ENCODE measurements around the gene WDFY4.

The WDFY4 gene

GRCh38 chr10:48691812-48692528, 7.3 kb downstream of the WDFY4 start:
- DNase-seq (no peak), ATAC-seq (no peak)

DNA sequence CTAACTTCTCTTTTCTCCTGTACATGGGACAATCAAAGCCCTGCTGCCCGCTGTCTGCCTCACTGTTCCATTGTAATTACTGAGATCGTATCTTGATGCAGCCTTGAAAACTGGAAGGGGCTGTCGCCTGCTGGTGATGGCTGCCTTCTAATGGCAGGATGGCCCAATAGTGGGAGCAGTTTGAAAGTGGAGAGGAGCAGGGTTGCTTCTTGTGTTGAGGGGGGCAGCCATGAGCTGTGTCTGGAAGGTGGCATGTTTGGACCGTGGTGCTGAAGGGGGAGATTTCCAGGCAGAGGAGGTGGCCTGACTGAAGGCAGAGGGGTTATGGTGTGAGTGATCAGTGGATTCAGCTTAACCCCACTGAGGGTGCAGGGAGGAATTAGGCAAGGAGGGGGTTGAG, 8.1 kb downstream of the WDFY4 start:
- DNase-seq (no peak), ATAC-seq (no peak)

- DNase-seq: no peak
- no peak for ATAC-seq
Measured at GRCh38 chr10:48693206-48693605, 8.5 kb downstream of the WDFY4 start.

GRCh38 chr10:48694371-48695030, 9.8 kb downstream of the WDFY4 start:
- DNase-seq: no peak
- ATAC-seq: no peak

GRCh38 chr10:48695636-48696534, 11.2 kb downstream of the WDFY4 start:
- DNase-seq: no peak
- no peak for ATAC-seq

DNA sequence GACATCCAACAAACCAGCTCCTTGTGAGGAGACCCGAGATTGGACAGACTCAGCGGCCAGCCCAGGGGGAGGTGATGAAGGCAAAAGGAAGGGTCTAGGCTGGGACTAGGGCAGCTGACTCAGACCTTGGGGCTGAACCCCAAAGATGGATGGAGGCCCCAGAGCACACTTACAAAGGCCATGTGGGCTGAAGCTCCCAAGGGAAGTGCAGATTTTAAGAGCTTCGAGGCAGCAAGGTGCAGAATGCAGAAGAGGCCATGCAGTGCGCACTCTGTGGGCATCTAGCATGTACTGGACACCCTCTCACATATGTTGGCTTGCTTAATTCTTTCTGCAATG, 11.8 kb downstream of the WDFY4 start:
- DNase-seq (no peak), ATAC-seq (no peak)

DNA sequence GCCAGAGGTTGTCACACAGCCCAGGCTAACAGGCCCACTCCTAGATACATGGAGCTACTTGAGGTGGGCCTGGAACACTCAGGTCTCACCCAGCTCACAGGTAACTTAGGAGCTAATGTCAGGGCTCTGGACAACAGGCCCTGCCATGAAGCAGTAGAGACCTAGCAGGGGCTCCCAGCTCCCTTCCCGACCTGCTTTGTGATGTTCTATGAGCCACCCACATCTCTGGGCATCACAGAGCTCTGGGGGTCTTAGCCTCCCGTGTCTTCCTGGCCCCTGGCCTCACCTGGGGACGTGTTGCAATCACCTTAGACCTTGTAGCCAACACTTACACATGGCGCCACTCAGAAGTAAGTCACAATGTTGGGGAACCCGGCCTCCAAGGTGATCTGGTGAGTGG, 12.4 kb downstream of the WDFY4 start:
- ATAC-seq (no peak), DNase-seq (no peak)

- no peak for DNase-seq
- ATAC-seq: no peak
Measured at GRCh38 chr10:48697821-48698764, 13.4 kb downstream of the WDFY4 start.

DNA sequence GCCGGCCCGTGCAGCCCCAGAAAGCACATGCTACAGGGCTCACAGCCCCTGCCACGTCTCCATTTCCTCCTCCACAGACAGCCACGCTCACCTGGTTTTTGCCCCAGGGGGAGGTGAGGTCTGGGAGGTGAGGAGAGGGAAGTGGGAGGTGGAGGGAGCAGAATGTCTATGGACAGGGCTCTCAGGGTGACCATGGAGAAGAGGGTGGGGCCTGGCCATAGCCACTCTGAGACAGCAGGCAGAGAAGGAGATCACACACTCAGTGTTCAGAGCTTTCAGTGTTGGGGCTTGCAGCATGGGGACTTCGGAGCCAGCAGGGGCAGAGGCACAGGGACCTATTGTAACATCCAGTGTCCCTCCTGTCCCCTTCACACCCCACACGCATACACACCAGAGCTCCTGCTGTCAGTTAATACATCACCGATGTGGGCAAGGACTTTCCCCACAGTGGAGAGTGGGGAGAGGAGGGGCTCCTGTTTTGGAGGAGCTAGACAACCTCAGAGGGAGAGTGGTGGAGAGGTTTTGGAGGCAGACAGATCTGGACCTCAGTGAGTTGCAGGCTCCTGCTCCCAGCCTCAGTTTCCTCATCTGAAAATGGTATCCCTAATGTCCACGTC, 14.4 kb downstream of the WDFY4 start:
- no peak for ATAC-seq
- no peak for DNase-seq

GRCh38 chr10:48700071-48700470, 15.4 kb downstream of the WDFY4 start:
- ATAC-seq (no peak), DNase-seq (no peak)

DNA sequence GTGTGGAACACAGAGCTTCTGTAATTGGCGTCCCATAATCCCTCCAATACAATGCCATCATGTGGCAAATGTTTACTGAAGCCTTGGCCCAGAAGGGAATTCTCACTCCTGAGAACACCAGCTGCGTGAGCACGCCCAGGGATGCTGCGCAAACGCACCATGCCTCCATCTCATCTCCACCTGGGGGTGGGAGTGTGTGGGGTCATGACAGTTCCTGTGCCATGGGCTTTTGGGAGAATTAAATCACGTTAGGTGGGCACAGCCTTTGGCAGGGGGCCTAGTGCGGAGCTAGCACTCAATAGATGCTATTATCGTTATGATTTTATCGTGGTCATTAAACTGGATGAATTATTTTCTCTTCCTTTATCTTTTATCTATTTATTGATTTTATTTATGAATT, 15.8 kb downstream of the WDFY4 start:
- no peak for DNase-seq
- no peak for ATAC-seq

- ATAC-seq: no peak
- DNase-seq: no peak
Measured at GRCh38 chr10:48701139-48701901, 16.6 kb downstream of the WDFY4 start.

- DNase-seq (no peak), ATAC-seq (no peak)
Measured at GRCh38 chr10:48701941-48702340, 17.3 kb downstream of the WDFY4 start.

GRCh38 chr10:48703531-48704122, 19.0 kb downstream of the WDFY4 start:
- DNase-seq (no peak), ATAC-seq (no peak)

DNA sequence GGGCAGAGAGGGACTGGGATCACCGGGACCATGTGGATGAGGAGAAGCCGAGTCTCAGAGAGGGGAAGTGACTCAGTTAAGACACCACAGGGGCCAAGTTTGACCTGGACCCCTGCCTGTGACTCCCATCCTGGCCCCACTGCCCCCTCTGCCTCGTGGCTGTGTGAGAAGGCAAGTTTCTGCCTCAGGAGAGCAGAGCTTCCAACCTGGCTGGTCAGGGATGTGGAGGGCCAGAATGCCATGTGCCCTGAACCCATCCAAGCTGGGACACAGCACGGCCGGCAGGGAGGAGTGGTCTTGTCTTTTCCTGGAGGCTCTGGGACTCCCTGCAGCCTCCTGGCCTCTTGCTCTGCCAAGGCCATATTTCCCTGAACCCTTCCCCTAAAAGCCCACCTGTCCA, 19.5 kb downstream of the WDFY4 start:
- ATAC-seq (no peak), DNase-seq (no peak)

DNA sequence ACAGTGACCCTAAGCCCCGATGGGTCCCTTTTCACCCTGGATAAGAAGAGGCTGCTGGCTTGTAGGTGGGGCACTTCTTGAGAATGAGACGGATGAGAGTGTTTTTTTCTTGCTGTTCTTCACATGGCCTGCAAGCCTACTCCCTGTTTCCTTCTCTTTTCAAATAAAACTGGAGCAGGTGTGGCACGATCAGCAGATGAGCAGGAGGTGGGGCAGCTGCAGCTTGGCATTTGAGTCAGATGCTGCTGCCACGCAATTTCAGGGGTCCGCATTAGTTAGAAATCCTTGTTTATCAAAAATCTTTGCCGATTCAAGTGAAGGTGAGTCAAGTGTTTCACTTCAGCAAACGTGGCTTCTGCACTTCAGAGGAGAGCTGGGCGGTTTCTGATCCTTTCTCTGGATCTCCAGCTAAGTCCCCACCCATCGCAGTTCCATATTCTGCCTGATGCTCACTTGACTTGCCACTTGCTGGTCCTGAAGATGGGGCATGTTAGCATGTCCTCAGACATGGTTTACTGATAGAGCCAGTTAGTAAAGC, 20.8 kb downstream of the WDFY4 start:
- no peak for ATAC-seq
- no peak for DNase-seq

GRCh38 chr10:48707472-48707871, 22.8 kb downstream of the WDFY4 start:
- DNase-seq (no peak), ATAC-seq (no peak)

- DNase-seq (no peak), ATAC-seq (no peak)
Measured at GRCh38 chr10:48708144-48708543, 23.5 kb downstream of the WDFY4 start.

GRCh38 chr10:48710647-48711275, 26.1 kb downstream of the WDFY4 start:
- ATAC-seq: no peak
- DNase-seq: no peak

GRCh38 chr10:48711830-48712229, 27.2 kb downstream of the WDFY4 start:
- ATAC-seq: no peak

More at GRCh38 chr10:48711830-48712229, 27.2 kb downstream of the WDFY4 start:
- no peak for DNase-seq
